ENCODE measurements around the gene WDR81.

The WDR81 gene

GRCh38 chr17:1779571-1780131 is 55.1 kb downstream of the WDR81 start:
- TF ChIP-seq CTCF (IDR thresholded peaks at IDR 0.05; ENCODE audit: low read length, missing control alignments), result no peak
- peak overlapping the region; percentile 31 for H3K4me3 ChIP-seq (replicated peaks; ENCODE audit: low read depth, low read length)
- DNase-seq (ENCODE audit: low read depth), result peak; percentile 98

GRCh38 chr17:1782171-1782567 is 57.7 kb downstream of the WDR81 start:
- no peak for TF ChIP-seq CTCF (IDR thresholded peaks at IDR 0.05; ENCODE audit: low read length, missing control alignments)
- H3K4me3 ChIP-seq (replicated peaks; ENCODE audit: low read depth, low read length), result no peak overlapping the region
- DNase-seq (ENCODE audit: low read depth), result no peak

GRCh38 chr17:1783271-1783670 is 58.8 kb downstream of the WDR81 start:
- no peak for TF ChIP-seq CTCF (IDR thresholded peaks at IDR 0.05; ENCODE audit: low read length, missing control alignments)
- no peak overlapping the region for H3K4me3 ChIP-seq (replicated peaks; ENCODE audit: low read depth, low read length)
- peak; percentile 45 for DNase-seq (ENCODE audit: low read depth)

- DNase-seq (ENCODE audit: low read depth), result peak; percentile 98
- TF ChIP-seq CTCF (IDR thresholded peaks at IDR 0.05; ENCODE audit: low read length, missing control alignments), result peak; percentile 80
- H3K4me3 ChIP-seq (replicated peaks; ENCODE audit: low read depth, low read length), result no peak overlapping the region
Observed at GRCh38 chr17:1783834-1784611, 59.5 kb downstream of the WDR81 start.

- no peak overlapping the region for H3K4me3 ChIP-seq (replicated peaks; ENCODE audit: low read depth, low read length)
- no peak for TF ChIP-seq CTCF (IDR thresholded peaks at IDR 0.05; ENCODE audit: low read length, missing control alignments)
- DNase-seq (ENCODE audit: low read depth), result no peak
Observed at GRCh38 chr17:1785930-1786329, 61.4 kb downstream of the WDR81 start.

- TF ChIP-seq CTCF (IDR thresholded peaks at IDR 0.05; ENCODE audit: low read length, missing control alignments), result no peak
- no peak overlapping the region for H3K4me3 ChIP-seq (replicated peaks; ENCODE audit: low read depth, low read length)
- no peak for DNase-seq (ENCODE audit: low read depth)
Observed at GRCh38 chr17:1786708-1787107, 62.2 kb downstream of the WDR81 start.
